MM.1S (cell line): Measurements from ENCODE around the gene NTN1.

ENCODE experiments used
- DNase-seq: peaks from one replicate; pipeline ENCODE4 v3.0.0-alpha.2; 2015
- H2AFZ ChIP-seq: fragments of 300-600 bp; sonication (generic); 2 replicates; pipeline ENCODE4 v1.6.0; 2016; ENCODE audit warnings: antibody characterized with exemption, low read length
- H3F3A ChIP-seq: fragments of 300-600 bp; sonication (generic); 2 replicates; pipeline ENCODE4 v1.6.1; 2016; ENCODE audit warnings: mild to moderate bottlenecking, antibody characterized with exemption, low read length, moderate library complexity, mixed read lengths; ENCODE audit not compliant: insufficient read depth
- H3K27ac ChIP-seq: fragments of 300-600 bp; sonication (generic); 2 replicates; pipeline ENCODE4 v1.5.1; 2016; ENCODE audit warnings: mild to moderate bottlenecking, low read length
- H3K27me3 ChIP-seq: fragments of 300-600 bp; sonication (generic); replicated peaks from 2 replicates; pipeline ENCODE4 v1.6.0; 2016; ENCODE audit warnings: low read length; ENCODE audit not compliant: insufficient read depth
- H3K36me3 ChIP-seq: fragments of 300-600 bp; sonication (generic); replicated peaks from 2 replicates; pipeline ENCODE4 v1.6.1; 2016; ENCODE audit warnings: mild to moderate bottlenecking, low read length, mixed read lengths; ENCODE audit not compliant: insufficient read depth
- H3K4me1 ChIP-seq: fragments of 300-600 bp; sonication (generic); 2 replicates; pipeline ENCODE4 v1.6.1; 2016; ENCODE audit warnings: low read length, mixed read lengths
- H3K4me2 ChIP-seq: fragments of 300-600 bp; sonication (generic); 2 replicates; pipeline ENCODE4 v1.6.0; 2016; ENCODE audit warnings: low read depth, low read length
- H3K4me3 ChIP-seq: fragments of 300-600 bp; sonication (generic); 2 replicates; pipeline ENCODE4 v1.5.1; 2016; ENCODE audit warnings: low read length, mixed read lengths
- H3K79me2 ChIP-seq: fragments of 300-600 bp; sonication (generic); 2 replicates; pipeline ENCODE4 v1.6.1; 2016; ENCODE audit warnings: mixed run types, low read length, mixed read lengths
- H3K9ac ChIP-seq: fragments of 300-600 bp; sonication (generic); 2 replicates; pipeline ENCODE4 v1.6.1; 2016; ENCODE audit warnings: low read length, mixed read lengths
- H3K9me2 ChIP-seq: fragments of 300-600 bp; sonication (generic); replicated peaks from 2 replicates; pipeline ENCODE4 v1.6.1; 2016; ENCODE audit warnings: mild to moderate bottlenecking, low read length, mixed read lengths; ENCODE audit not compliant: insufficient read depth
- H3K9me3 ChIP-seq: fragments of 300-600 bp; sonication (generic); replicated peaks from 2 replicates; pipeline ENCODE4 v1.6.1; 2016; ENCODE audit warnings: mild to moderate bottlenecking, low read length, mixed read lengths; ENCODE audit not compliant: insufficient read depth
- H4K20me1 ChIP-seq: fragments of 300-600 bp; sonication (generic); 2 replicates; pipeline ENCODE4 v1.6.1; 2016; ENCODE audit warnings: mild to moderate bottlenecking, low read length, moderate library complexity, mixed read lengths; ENCODE audit not compliant: insufficient read depth
- EZH2 ChIP-seq: fragments of 300-600 bp; sonication (generic); optimal IDR thresholded peaks from 2 replicates; pipeline ENCODE3; 2017; ENCODE audit warnings: low read depth, mild to moderate bottlenecking, antibody characterized with exemption, low read length, mixed read lengths
- EZH2phosphoT487 ChIP-seq: fragments of 300-600 bp; sonication (generic); IDR thresholded peaks from 2 replicates; pipeline ENCODE4 v1.6.1; 2018; ENCODE audit warnings: antibody characterized with exemption, low read length
- TF ChIP-seq, protein P1 (sequence below): fragments of 300-600 bp; sonication (generic); IDR thresholded peaks from 2 replicates; pipeline ENCODE4 v1.5.1; 2016; ENCODE audit warnings: antibody characterized with exemption, low read length, mixed read lengths

The NTN1 gene

GRCh38 chr17:9279893-9280292 is 258.6 kb downstream of the NTN1 start:
- H3K4me3 ChIP-seq = no peak overlapping the region
- no peak overlapping the region for H3K9ac ChIP-seq
- H3K4me2 ChIP-seq = no peak overlapping the region
- H3K9me3 ChIP-seq = no peaks in the 10 kb centered on the region
- DNase-seq = no peak
- H3K27me3 ChIP-seq = no peaks in the 10 kb centered on the region
- H3K27ac ChIP-seq = no peak overlapping the region
- H3K9me2 ChIP-seq = no peaks in the 10 kb centered on the region
- H2AFZ ChIP-seq = no peak overlapping the region
- TF ChIP-seq EZH2 (no peak), EZH2phosphoT487 (no peak)
- TF ChIP-seq, protein P1, sequence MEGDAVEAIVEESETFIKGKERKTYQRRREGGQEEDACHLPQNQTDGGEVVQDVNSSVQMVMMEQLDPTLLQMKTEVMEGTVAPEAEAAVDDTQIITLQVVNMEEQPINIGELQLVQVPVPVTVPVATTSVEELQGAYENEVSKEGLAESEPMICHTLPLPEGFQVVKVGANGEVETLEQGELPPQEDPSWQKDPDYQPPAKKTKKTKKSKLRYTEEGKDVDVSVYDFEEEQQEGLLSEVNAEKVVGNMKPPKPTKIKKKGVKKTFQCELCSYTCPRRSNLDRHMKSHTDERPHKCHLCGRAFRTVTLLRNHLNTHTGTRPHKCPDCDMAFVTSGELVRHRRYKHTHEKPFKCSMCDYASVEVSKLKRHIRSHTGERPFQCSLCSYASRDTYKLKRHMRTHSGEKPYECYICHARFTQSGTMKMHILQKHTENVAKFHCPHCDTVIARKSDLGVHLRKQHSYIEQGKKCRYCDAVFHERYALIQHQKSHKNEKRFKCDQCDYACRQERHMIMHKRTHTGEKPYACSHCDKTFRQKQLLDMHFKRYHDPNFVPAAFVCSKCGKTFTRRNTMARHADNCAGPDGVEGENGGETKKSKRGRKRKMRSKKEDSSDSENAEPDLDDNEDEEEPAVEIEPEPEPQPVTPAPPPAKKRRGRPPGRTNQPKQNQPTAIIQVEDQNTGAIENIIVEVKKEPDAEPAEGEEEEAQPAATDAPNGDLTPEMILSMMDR = no peak
- no peaks in the 10 kb centered on the region for H3K79me2 ChIP-seq
- H3K4me1 ChIP-seq = no peaks in the 10 kb centered on the region
- H3K36me3 ChIP-seq = no peaks in the 10 kb centered on the region
- no peaks in the 10 kb centered on the region for H4K20me1 ChIP-seq
- H3F3A ChIP-seq = no peaks in the 10 kb centered on the region

DNA sequence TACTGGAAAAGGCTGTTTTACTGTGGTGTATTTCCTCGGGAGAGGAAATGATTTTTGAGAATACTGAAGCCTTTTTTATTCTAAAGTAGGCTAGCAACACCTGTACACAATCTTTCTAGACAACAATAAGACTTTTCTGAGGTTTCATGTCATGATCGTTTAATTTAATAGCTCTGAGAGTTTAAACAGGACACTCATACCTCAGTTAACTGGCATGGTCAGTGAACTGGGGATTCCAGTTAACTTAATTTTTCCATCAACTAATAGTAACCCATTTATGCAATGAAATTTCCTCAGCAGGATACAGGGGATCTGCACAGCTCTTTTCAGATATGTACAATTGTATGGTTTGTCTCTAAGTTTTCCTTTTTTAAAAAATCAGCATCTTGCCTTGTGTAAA is 262.6 kb downstream of the NTN1 start:
- TF ChIP-seq, protein P1 = no peak
- TF ChIP-seq EZH2phosphoT487 = no peak
- no peak for TF ChIP-seq EZH2
- no peak for DNase-seq
- H3K27ac ChIP-seq = no peak overlapping the region
- no peaks in the 10 kb centered on the region for H3K79me2 ChIP-seq
- no peaks in the 10 kb centered on the region for H3F3A ChIP-seq
- H3K9me2 ChIP-seq = no peaks in the 10 kb centered on the region
- no peaks in the 10 kb centered on the region for H3K36me3 ChIP-seq
- no peaks in the 10 kb centered on the region for H3K9me3 ChIP-seq
- H4K20me1 ChIP-seq = no peaks in the 10 kb centered on the region
- H2AFZ ChIP-seq = no peak overlapping the region
- H3K4me3 ChIP-seq = no peak overlapping the region
- 0 out of 2 replicates have a peak, but pooled peaks cover 1% of the 10 kb centered on the region for H3K4me1 ChIP-seq
- no peak overlapping the region for H3K9ac ChIP-seq
- H3K27me3 ChIP-seq = no peaks in the 10 kb centered on the region
- H3K4me2 ChIP-seq = no peak overlapping the region

GRCh38 chr17:9284884-9285283 is 263.6 kb downstream of the NTN1 start:
- Histone ChIP-seq H3K4me1 (0 out of 2 replicates have a peak, but pooled peaks cover 5% of the 10 kb centered on the region), H3K9me2 (no peaks in the 10 kb centered on the region), H3K27me3 (no peaks in the 10 kb centered on the region), H4K20me1 (no peaks in the 10 kb centered on the region), H3K4me3 (no peak overlapping the region), H3F3A (0 out of 2 replicates have a peak, but pooled peaks cover 2% of the 10 kb centered on the region), H3K9me3 (no peaks in the 10 kb centered on the region), H3K79me2 (no peaks in the 10 kb centered on the region), H2AFZ (no peak overlapping the region), H3K27ac (no peak overlapping the region), H3K9ac (no peak overlapping the region), H3K4me2 (no peak overlapping the region), H3K36me3 (no peaks in the 10 kb centered on the region)
- TF ChIP-seq, protein P1 = no peak
- TF ChIP-seq EZH2 = no peak
- TF ChIP-seq EZH2phosphoT487 = no peak
- no peak for DNase-seq
